ENCODE measurements around the gene TNFRSF1A.
"Not testable (repeated sequence)": the region's sequence is repeated elsewhere in the genome, so short reads cannot be mapped to it uniquely, and the experiment has no call there.

Gene TNFRSF1A

DNA sequence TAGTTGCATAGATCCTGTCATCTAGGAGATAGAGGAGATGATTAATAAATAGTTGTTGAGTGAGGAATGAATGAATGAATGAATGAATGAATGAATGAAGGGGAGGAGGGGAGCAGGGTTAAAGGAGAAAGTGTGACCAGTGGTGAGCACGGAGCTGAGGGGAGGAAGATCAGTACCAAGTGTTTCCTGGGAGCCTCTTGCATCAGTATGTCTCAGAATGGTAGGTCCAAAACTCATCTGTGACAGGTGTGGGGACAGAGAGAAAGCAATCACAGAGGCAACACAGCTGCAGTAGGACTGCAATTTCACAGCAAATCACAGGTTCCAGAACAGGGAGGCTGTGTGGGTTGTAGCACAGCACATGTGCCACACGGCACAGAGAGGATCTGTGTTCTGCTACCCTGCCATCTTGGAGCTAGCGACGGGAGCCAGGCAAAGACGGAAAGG lies 14.5 kb upstream of the TNFRSF1A start:
- no peak for DNase-seq (ENCODE audit: low read depth, low spot score)

- no peak for DNase-seq (ENCODE audit: low read depth, low spot score)
These were observed 13.9 kb upstream of the TNFRSF1A start for GRCh38 chr12:6355491-6356373.

DNA sequence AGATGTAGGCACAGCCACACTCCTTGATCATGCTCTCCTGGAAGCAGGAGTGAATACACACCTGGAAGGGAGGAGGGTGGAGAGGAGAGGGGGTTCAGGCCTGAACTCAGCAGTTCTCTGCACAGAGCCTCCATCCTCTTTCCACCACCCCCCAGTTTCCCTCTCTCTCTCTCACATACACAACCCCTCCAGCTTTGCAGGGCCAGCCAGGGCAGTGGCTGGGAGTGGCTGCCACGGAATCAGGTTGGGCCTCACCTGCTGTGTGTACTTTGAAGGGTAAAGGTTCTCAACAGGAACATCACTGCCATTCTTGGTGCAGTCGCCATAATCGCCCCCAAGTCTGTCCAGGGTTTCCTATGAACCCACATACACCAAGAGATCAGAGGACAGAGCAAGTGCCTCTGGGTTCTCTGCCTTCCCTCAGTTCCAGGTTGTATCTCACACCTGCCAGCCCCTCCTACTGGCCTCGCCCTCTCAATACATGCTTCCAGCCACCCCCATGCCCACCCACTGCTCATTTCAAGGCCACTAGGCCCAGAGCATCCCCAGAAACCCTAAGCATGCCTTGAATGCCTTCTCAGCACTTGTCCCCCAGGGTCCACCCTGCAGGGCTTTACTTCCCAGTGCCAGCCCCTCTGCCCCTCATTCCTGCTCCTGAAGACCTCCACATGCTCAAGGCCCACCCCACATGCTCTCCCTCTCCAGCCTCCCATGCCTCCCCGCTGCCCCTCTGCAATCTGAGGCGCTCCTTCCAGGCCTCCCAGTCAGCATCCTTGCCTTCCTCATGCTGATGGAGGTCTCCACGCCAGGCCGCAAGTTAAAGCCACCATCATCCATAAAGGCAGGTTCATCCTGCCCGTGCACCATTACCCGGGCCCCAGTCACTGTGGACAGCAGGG lies 12.9 kb upstream of the TNFRSF1A start:
- DNase-seq (ENCODE audit: low read depth, low spot score), result no peak

DNA sequence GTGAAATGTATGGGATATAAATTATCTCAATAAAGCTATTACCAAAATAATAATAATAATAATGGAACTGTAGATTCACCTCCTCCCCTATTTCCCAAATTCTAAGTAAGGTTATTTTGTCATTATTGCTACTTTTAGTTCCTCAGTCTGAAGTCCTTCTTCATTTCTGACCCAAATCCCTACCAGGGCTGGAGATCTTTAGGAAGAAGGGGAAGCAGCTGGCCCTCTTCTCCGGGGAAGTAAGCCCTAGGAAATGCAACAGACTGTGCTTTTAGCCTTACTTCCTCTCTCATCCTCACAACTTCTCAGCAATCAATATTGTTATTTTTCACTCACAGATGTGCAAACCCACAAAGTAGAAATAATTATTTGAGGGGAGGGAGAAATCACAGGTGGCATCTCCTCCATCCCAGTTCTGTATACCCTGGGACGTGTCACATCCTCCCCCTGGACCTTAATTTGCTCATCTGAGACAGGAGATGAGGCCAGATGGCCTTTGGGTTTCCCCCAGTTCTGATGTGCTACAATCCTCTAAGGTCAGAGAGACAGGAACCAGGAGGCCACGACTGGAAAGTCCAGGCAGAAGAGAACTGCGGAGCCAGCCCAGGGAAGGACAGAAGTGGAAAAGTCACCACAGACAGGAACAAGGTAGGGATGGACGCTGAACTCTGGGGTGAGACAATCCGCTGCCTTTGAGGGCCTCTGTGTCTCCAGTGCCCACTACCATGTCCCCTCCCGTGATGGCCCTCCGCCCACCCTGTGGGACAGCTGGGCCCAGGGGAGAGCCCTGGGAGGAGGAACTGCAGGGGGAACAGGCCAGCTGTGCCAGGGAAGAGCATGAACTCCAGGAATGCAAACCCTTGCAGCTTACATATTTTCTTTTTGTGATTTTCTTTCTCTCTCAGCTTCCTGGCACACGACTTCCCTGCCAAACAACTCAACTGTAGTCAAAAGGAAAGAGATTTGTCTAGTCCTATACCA lies 10.6 kb upstream of the TNFRSF1A start:
- DNase-seq (ENCODE audit: low read depth, low spot score), result no peak

GRCh38 chr12:6351622-6352021 lies 9.7 kb upstream of the TNFRSF1A start:
- no peak for DNase-seq (ENCODE audit: low read depth, low spot score)

DNA sequence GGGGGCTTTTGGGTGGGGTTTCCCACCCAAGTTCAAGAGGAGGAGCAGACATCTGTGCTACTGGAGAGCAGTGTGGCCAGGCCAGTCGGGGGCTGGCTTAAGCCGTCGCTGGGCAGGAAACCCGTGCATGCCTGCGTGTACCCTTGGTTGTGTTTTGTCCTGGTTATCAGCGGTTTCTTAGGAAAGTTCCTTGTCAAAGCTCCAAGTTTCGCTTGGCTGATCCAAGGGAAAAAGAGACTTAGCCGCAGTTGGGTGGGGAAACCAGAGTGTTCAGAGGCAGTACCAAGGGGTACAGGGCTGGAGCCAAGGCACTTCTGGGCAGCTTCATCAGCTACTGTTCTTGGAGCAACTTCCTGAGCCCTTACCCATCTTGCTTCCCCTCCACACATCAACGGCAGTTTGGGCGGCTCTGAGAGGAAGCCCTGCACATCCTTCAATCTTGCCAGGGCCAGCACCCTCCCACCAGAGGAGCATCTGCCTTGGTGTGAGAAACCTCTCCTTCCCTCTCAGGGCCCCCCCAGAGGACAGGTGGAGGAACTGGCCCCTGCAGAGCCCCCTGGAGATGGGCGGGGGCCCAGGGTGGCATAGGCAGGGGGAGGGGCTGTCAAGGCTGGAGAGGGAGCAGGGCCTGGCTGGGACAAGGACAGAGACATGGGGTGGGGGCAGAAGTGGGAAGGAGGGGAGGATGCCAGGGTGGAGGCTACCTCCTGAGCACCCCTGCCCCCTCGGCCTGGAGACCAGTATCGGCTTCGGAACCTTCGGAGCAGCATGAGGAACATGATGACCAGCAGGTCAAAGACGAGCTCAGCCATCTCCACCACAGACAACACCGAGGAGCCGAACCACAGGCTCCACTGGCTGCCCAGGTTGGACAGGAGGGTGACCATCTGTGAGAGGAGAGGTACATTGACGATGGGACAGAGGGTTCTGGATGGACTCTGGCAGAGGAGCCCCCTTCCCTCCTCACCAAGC lies 5.8 kb upstream of the TNFRSF1A start:
- peak; percentile 88 for DNase-seq (ENCODE audit: low read depth, low spot score)

DNA sequence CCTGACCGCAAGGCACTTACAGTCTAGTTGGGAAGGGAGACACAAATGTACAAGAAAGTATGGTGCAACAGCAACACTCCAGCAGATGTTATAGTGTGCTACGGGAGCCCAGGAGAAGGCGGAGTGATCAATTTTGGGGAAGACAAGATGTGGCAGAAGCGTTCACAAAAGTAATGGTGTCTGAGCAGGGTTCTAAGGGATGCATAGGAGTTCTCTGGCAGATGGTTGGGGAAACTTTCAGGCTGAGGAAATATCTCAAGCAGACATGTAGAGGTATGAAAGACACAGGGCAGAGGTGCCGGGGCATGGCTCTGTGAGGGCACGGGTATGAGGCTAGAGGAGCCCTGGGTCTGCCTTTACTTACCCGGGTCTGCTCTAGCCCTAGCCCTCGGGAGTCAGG lies 5.1 kb upstream of the TNFRSF1A start:
- DNase-seq (ENCODE audit: low read depth, low spot score), result no peak

- DNase-seq (ENCODE audit: low read depth, low spot score), result no peak
These were observed 4.5 kb upstream of the TNFRSF1A start for GRCh38 chr12:6346235-6346832.

DNA sequence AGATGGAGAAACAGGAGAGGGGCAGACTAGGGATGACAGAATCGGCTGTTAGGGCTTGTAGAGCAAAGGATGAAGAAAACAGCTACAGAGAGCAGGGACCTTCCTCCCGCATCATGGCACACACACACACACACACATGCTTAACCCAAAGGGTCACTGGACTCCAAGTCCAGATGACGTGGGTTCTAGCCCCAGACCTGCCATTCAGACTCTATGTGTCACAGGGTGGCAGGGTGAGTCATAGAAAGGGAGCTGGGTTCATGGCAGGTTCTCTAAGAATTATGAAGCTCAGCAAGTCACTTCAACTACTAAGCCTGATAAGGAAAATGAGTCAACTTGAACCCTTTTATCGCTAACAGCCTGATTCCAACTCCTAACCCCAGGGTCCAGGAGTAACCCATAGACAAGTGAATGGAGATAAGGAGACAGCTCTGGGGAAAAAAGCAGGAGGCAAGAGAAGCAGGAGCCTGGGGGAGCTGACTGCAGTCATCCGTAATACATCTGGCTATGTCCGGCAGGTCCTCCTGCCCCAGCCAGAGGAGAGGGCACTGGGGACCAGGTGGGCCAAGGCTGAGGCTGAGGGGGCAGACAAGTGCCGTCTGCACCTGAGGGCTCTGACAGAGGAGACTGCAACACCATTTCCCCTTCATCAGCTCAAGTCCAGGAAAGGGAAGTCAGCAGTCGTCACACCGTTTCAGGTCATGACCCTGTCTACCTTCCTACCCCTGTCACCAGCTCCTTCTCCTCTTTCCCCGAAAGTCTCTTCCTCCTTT lies 3.6 kb upstream of the TNFRSF1A start:
- peak; percentile 91 for DNase-seq (ENCODE audit: low read depth, low spot score)

- DNase-seq (ENCODE audit: low read depth, low spot score), result not testable (repeated sequence)
These were observed 2.3 kb upstream of the TNFRSF1A start for GRCh38 chr12:6344101-6344660.

DNA sequence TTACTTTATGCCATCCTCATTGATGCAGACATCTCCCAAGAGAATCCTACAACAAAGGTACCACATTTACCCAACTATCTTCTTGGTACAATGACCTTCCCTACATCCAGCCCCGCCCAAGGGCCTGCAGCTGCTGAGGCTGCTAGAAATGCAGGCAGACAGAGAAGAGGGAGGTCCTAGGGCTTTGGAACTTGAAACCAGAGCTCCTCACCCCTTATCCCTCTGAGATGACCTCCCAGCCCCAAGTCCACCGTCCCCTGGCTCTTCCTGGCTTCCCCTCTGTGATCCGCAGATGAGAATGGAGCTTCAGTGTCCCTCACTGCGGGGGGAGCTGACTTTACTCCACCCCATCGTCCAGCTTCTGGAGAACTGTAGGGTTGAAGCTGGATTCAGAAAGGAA lies 1.6 kb upstream of the TNFRSF1A start:
- no peak for DNase-seq (ENCODE audit: low read depth, low spot score)

- DNase-seq (ENCODE audit: low read depth, low spot score), result no peak
These were observed 439 bp upstream of the TNFRSF1A start for GRCh38 chr12:6342140-6342889.

DNA sequence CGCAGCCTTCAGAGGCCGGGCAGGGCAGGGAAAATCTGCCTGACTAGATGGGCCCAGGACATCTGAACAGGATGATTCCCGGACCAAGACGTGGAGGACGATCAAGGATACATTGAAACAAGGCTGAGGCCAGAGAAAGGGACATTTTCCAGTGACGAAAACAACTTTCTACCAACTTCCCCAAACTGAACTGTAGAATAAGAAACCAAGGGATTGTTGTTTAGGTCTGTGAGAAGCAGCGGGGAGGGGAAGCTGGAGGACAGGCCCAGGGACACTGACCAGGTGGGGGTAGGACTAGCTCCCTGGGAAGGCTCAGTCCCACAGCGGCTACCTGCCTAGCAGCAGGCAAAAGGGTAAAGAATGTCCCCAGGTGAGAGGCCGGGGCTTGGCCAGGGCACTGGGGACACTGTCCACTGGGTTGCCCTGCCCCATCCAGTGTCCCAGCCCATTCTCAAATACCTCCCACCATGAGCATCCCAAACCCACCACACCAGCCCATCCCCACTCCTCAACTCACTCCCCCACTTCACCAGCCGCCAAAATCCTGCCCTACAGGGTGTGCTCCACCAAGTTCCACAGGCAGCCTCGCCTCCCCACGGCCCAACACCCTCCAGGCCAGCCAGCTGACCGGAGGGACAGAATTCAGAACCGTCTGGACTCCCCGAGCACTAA lies 995 bp downstream of the TNFRSF1A start:
- peak; percentile 18 for DNase-seq (ENCODE audit: low read depth, low spot score)

GRCh38 chr12:6340032-6340638 lies 1.7 kb downstream of the TNFRSF1A start:
- DNase-seq (ENCODE audit: low read depth, low spot score), result peak; percentile 67

GRCh38 chr12:6338955-6339354 lies 2.9 kb downstream of the TNFRSF1A start:
- peak; percentile 32 for DNase-seq (ENCODE audit: low read depth, low spot score)

- peak; percentile 14 for DNase-seq (ENCODE audit: low read depth, low spot score)
These were observed 3.3 kb downstream of the TNFRSF1A start for GRCh38 chr12:6338536-6338935.

DNA sequence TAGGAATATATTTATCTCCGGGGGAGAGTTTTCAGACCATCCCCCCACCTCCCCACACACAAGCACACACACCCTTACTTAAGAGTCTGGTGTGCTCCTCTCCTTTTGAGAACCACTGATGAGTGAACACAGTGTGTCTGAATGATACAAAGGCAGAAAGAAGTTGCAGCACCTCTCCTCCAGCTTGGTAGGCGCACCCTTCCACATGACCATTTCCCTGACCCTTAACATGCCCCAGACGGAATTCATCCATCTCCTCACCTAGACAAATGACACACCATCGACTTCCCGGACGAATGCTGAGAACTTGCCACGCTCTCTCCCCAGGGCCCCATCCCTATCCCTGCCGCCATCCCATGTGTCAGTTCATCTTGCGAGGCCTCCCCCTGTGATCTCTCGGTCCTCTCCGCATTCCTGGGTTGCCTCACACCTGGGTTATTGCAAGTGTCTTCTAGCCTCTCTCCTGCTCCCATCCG lies 3.9 kb downstream of the TNFRSF1A start:
- peak; percentile 14 for DNase-seq (ENCODE audit: low read depth, low spot score)

Data from astrocyte of the hippocampus (primary cell).